Measurements from ENCODE around the gene EXO1. TPM values are rescaled to one million over a fixed set of nuclear protein-coding genes. Genes with fewer than 3 reads are reported as not detected.

EXO1 gene
- total RNA-seq, 1 experiment from 2014 or later, result 32.9 TPM

- no TSS peak for BruUV-seq (replicated peaks)
- no peak overlapping the region for H3K9ac ChIP-seq (ENCODE audit: low read length)
- no peak overlapping the region for H2AFZ ChIP-seq (ENCODE audit: low read depth, low read length, poor library complexity, severe bottlenecking)
- TF ChIP-seq ZNF274 (IDR thresholded peaks at IDR 0.05; ENCODE audit: low read depth, low read length), result no peak
- TF ChIP-seq, protein P1, sequence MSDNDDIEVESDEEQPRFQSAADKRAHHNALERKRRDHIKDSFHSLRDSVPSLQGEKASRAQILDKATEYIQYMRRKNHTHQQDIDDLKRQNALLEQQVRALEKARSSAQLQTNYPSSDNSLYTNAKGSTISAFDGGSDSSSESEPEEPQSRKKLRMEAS (IDR thresholded peaks at IDR 0.05), result no peak
- no peak for TF ChIP-seq REST (IDR thresholded peaks at IDR 0.05; ENCODE audit: low read depth)
- no peak for TF ChIP-seq CEBPB (IDR thresholded peaks at IDR 0.05; ENCODE audit: low read depth)
- no peak overlapping the region for H3K4me2 ChIP-seq (ENCODE audit: low read length)
- no peak overlapping the region for H3K27ac ChIP-seq (ENCODE audit: low read depth, low read length)
- intact Hi-C loops (cut with micrococcal nuclease), result no loop called here
- no peaks in the 10 kb centered on the region for H3K36me3 ChIP-seq (ENCODE audit: control insufficient read depth in 1 of 2, insufficient read depth in 2 of 2, low read length in 2 of 2)
- CTCF ChIA-PET, result no interaction called here
- H3K9me3 ChIP-seq (ENCODE audit: control insufficient read depth in 1 of 2, insufficient read depth in 1 of 2, low read depth in 1 of 2, low read length in 2 of 2), result no peaks in the 10 kb centered on the region
- no peak overlapping the region for H3K4me3 ChIP-seq (replicated peaks in 1 of 2; ENCODE audit: low read depth in 1 of 2, low read length in 2 of 2)
- POLR2A ChIA-PET, result no interaction called here
- H3K79me2 ChIP-seq (ENCODE audit: insufficient read depth, low read length), result no peaks in the 10 kb centered on the region
- RAD21 ChIA-PET (ENCODE audit: low non-redundant PET in 1 of 2, low total read pairs in 2 of 2, uncharacterized antibody in 2 of 2, unreplicated experiment in 2 of 2), result no interaction called here
- DNase-seq (ENCODE audit: low read depth, low spot score) (no peak), ATAC-seq (no peak)
- H3K27me3 ChIP-seq (ENCODE audit: insufficient read depth, low read length), result no peaks in the 10 kb centered on the region
- no peaks in the 10 kb centered on the region for H3K9me2 ChIP-seq (ENCODE audit: insufficient read depth)
- H4K20me1 ChIP-seq (ENCODE audit: insufficient read depth), result no peaks in the 10 kb centered on the region
- H3K4me1 ChIP-seq (ENCODE audit: control insufficient read depth in 1 of 2, insufficient read depth in 2 of 2, low read length in 2 of 2), result no peaks in the 10 kb centered on the region
Measured at GRCh38 chr1:241828463-241829021, 19.5 kb upstream of the EXO1 start.

DNA sequence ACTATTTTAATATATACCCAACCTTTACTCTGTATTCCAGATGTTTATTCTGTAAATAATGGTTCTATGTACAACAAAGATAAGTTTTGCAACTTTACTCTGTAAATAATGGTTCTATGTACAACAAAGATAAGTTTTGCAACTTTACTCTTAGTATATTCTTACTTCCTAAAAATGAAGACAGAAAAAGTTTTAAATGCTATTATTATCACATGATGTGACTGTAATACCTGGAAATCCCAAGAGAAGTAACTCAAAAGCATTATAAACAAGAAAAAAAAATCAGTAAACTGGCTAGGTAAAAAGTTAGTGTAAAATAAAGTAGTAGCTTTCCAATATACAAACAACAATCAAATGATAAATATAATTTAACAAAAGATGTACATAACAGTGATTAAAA lies 18.5 kb upstream of the EXO1 start:
- no peak overlapping the region for H3K9ac ChIP-seq (ENCODE audit: low read length)
- BruUV-seq (replicated peaks), result no TSS peak
- ChIA-PET RAD21 (ENCODE audit: low non-redundant PET in 1 of 2, low total read pairs in 2 of 2, uncharacterized antibody in 2 of 2, unreplicated experiment in 2 of 2) (no interaction called here), CTCF (interaction anchor here (1.0 kb wide), 1 partner anchor 219 kb away, joined by 3 read pairs; no protein-coding TSS in a partner anchor), POLR2A (no interaction called here)
- no peaks in the 10 kb centered on the region for H4K20me1 ChIP-seq (ENCODE audit: insufficient read depth)
- DNase-seq (ENCODE audit: low read depth, low spot score), result no peak
- no peak overlapping the region for H2AFZ ChIP-seq (ENCODE audit: low read depth, low read length, poor library complexity, severe bottlenecking)
- no peaks in the 10 kb centered on the region for H3K9me2 ChIP-seq (ENCODE audit: insufficient read depth)
- no peak for TF ChIP-seq SP1 (IDR thresholded peaks at IDR 0.05; ENCODE audit: low read depth)
- TF ChIP-seq EZH2 (IDR thresholded peaks at IDR 0.05), result no peak
- no peak for TF ChIP-seq TCF7L2 (IDR thresholded peaks at IDR 0.05; ENCODE audit: borderline replicate concordance, extremely low read depth, insufficient read depth, insufficient read length)
- TF ChIP-seq, protein P2, sequence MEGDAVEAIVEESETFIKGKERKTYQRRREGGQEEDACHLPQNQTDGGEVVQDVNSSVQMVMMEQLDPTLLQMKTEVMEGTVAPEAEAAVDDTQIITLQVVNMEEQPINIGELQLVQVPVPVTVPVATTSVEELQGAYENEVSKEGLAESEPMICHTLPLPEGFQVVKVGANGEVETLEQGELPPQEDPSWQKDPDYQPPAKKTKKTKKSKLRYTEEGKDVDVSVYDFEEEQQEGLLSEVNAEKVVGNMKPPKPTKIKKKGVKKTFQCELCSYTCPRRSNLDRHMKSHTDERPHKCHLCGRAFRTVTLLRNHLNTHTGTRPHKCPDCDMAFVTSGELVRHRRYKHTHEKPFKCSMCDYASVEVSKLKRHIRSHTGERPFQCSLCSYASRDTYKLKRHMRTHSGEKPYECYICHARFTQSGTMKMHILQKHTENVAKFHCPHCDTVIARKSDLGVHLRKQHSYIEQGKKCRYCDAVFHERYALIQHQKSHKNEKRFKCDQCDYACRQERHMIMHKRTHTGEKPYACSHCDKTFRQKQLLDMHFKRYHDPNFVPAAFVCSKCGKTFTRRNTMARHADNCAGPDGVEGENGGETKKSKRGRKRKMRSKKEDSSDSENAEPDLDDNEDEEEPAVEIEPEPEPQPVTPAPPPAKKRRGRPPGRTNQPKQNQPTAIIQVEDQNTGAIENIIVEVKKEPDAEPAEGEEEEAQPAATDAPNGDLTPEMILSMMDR (IDR thresholded peaks at IDR 0.05 in 2 of 3, conservative IDR thresholded peaks at IDR 0.05 in 1 of 3; ENCODE audit: borderline replicate concordance in 1 of 3, insufficient read depth in 1 of 3, low read depth in 2 of 3, low read length in 2 of 3), result no peak
- no peak for TF ChIP-seq CEBPB (IDR thresholded peaks at IDR 0.05; ENCODE audit: low read depth)
- no peak for TF ChIP-seq ZBTB33 (IDR thresholded peaks at IDR 0.05; ENCODE audit: extremely low read depth, insufficient replicate concordance, low read length)
- no peaks in the 10 kb centered on the region for H3K36me3 ChIP-seq (ENCODE audit: control insufficient read depth in 1 of 2, insufficient read depth in 2 of 2, low read length in 2 of 2)
- intact Hi-C loops (cut with micrococcal nuclease), result no loop called here
- H3K79me2 ChIP-seq (ENCODE audit: insufficient read depth, low read length), result no peaks in the 10 kb centered on the region
- no peak for ATAC-seq
- no peaks in the 10 kb centered on the region for H3K4me1 ChIP-seq (ENCODE audit: control insufficient read depth in 1 of 2, insufficient read depth in 2 of 2, low read length in 2 of 2)
- H3K27me3 ChIP-seq (ENCODE audit: insufficient read depth, low read length), result no peaks in the 10 kb centered on the region
- H3K4me3 ChIP-seq (replicated peaks in 1 of 2; ENCODE audit: low read depth in 1 of 2, low read length in 2 of 2), result no peak overlapping the region
- H3K9me3 ChIP-seq (ENCODE audit: control insufficient read depth in 1 of 2, insufficient read depth in 1 of 2, low read depth in 1 of 2, low read length in 2 of 2), result no peaks in the 10 kb centered on the region
- no peak overlapping the region for H3K27ac ChIP-seq (ENCODE audit: low read depth, low read length)
- H3K4me2 ChIP-seq (ENCODE audit: low read length), result no peak overlapping the region

Measured in HCT116 (cell line).